GM23338 (cell line): ENCODE measurements around the gene POU3F2.

Experiments used
- CTCF ChIP-seq, 2 experiments: fragments of 200-600 bp in 1 of 2; sonication (generic) in 1 of 2; conservative IDR thresholded peaks; 2 replicates each; pipeline versions ENCODE4 v1.5.1 to v1.6.1; 2016 to 2017; ENCODE audit warnings: antibody characterized with exemption in 2 of 2, low read depth in 2 of 2, mild to moderate bottlenecking in 2 of 2, moderate library complexity in 1 of 2
- POLR2AphosphoS5 ChIP-seq: IDR thresholded peaks from 2 replicates; pipeline ENCODE4 v1.6.1; 2016; ENCODE audit warnings: antibody characterized with exemption, low read depth

DNA sequence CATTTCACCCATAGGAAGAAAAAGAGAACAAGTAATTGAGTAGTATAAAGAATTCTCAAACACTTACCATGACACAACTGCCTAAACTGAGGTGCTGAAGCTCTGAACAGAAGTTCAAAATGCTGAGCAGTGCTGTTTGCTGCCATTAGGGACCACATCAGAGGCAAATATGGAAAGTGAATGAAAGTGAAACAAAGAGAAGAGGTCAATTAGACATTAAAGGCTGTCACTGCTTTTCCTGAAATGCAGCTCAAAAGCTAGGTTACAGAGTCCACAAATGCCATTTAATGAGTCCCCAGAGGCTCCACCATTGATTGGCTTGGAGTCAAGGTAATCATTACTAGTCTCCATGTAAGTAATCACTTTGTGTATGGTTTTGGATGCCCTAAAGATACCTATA lies 46.1 kb downstream of the POU3F2 start:
- TF ChIP-seq CTCF (conservative IDR thresholded peaks at IDR 0.05; ENCODE audit: low read depth in 2 of 2) (no peak), POLR2AphosphoS5 (no peak)
